Lung (tissue), 16 donors: ENCODE results near the gene LRRIQ4. TPM values are rescaled to one million over a fixed set of nuclear protein-coding genes. Genes with fewer than 3 reads are reported as not detected.

Experiments
- ATAC-seq: fragments of 200-7000 bp; cut with Tn5 transposase; one replicate; pipeline ENCODE4 v1.9.1; 2020; ENCODE audit warnings: moderate number of reproducible peaks; ENCODE audit not compliant: insufficient read depth, low FRiP score
- DNase-seq, 3 donors: peaks; one replicate each; pipeline ENCODE4 v3.0.0-alpha.2; 2013 to 2017
- H3K27ac ChIP-seq, 2 donors: one replicate each; pipeline ENCODE4 v1.5.1; 2013; ENCODE audit warnings: mild to moderate bottlenecking in 2 of 2, moderate library complexity in 2 of 2, control low read depth in 1 of 2, inconsistent platforms in 1 of 2, low read depth in 1 of 2, low read length in 1 of 2
- H3K27me3 ChIP-seq, 3 donors: one replicate each; pipeline ENCODE4 v1.5.1; 2013; ENCODE audit warnings: low read length in 2 of 3; ENCODE audit not compliant: control insufficient read depth in 3 of 3, insufficient read depth in 3 of 3
- H3K36me3 ChIP-seq, 4 donors: one replicate each; pipeline ENCODE4 v1.5.1; 2013; ENCODE audit warnings: low read length in 4 of 4, mild to moderate bottlenecking in 1 of 4, moderate library complexity in 1 of 4; ENCODE audit not compliant: control insufficient read depth in 4 of 4, insufficient read depth in 4 of 4
- H3K4me1 ChIP-seq, 5 donors: one replicate each; pipeline ENCODE4 v1.5.1; 2013; ENCODE audit warnings: low read length in 5 of 5, mild to moderate bottlenecking in 2 of 5, moderate library complexity in 1 of 5; ENCODE audit not compliant: control insufficient read depth in 5 of 5, insufficient read depth in 5 of 5
- H3K4me3 ChIP-seq: one replicate; pipeline ENCODE4 v1.5.1; 2013; ENCODE audit warnings: mild to moderate bottlenecking, control low read depth, moderate library complexity
- H3K9ac ChIP-seq, 2 donors: one replicate each; pipeline ENCODE4 v1.5.1; 2013; ENCODE audit warnings: low read length in 2 of 2, control low read depth in 1 of 2; ENCODE audit not compliant: insufficient read depth in 1 of 2
- H3K9me3 ChIP-seq, 4 donors: one replicate each; pipeline ENCODE4 v1.5.1; 2013; ENCODE audit warnings: low read length in 3 of 4, mild to moderate bottlenecking in 1 of 4, moderate library complexity in 1 of 4; ENCODE audit not compliant: control insufficient read depth in 4 of 4, insufficient read depth in 3 of 4
- WGBS, 2 donors: extraction: QIAGEN DNeasy Blood & Tissue Kit; methylation state at CpG; one replicate each; pipeline ENCODE4 v1.1.7; 2013; 5-methylcytosine and 5-hydroxymethylcytosine counted together
- long read RNA-seq, 5 donors: transcript quantifications; one replicate each; lab custom pipeline, GENCODE V29; 2026
- polyA plus RNA-seq, 2 donors: library from polyadenylated mRNA; stranded (reverse); fragments of 200-250 nt; gene quantifications; one replicate each; pipeline ENCODE4 v1.2.1, GENCODE V29; 2013
- total RNA-seq, 2 donors: library from RNA; depleted of rRNA in 1 of 2; stranded (reverse); fragments of >200 nt in 1 of 2; gene quantifications; one replicate each; pipeline ENCODE4 v1.2.1, GENCODE V29; 2014 to 2021
- TF ChIP-seq, protein P1 (sequence below): IDR thresholded peaks from 2 replicates; pipeline ENCODE4 v1.5.1; 2012; ENCODE audit warnings: mild to moderate bottlenecking; ENCODE audit errors: control extremely low read depth, extremely low read depth
- donor health status: control.
- donor health status: control.
- donor health status: Bipolar disorder and iron deficiency.
- donor health status: healthy.
- donor health status: DM: yes; HTN: yes; CAD: no.

The LRRIQ4 gene
- total RNA-seq (under 1 TPM in 1 of 2 donors, not detected in 1; 0.09 TPM), polyA plus RNA-seq (under 1 TPM in 1 of 2 donors, not detected in 1; 0.03 TPM)
- long read RNA-seq, donor 1, result 0 reads
- long read RNA-seq, donor 2, result 0 reads
- long read RNA-seq, donor 3, result 0 reads
- long read RNA-seq, donor 4, result 0 reads
- long read RNA-seq, donor 5, result 0 reads

DNA sequence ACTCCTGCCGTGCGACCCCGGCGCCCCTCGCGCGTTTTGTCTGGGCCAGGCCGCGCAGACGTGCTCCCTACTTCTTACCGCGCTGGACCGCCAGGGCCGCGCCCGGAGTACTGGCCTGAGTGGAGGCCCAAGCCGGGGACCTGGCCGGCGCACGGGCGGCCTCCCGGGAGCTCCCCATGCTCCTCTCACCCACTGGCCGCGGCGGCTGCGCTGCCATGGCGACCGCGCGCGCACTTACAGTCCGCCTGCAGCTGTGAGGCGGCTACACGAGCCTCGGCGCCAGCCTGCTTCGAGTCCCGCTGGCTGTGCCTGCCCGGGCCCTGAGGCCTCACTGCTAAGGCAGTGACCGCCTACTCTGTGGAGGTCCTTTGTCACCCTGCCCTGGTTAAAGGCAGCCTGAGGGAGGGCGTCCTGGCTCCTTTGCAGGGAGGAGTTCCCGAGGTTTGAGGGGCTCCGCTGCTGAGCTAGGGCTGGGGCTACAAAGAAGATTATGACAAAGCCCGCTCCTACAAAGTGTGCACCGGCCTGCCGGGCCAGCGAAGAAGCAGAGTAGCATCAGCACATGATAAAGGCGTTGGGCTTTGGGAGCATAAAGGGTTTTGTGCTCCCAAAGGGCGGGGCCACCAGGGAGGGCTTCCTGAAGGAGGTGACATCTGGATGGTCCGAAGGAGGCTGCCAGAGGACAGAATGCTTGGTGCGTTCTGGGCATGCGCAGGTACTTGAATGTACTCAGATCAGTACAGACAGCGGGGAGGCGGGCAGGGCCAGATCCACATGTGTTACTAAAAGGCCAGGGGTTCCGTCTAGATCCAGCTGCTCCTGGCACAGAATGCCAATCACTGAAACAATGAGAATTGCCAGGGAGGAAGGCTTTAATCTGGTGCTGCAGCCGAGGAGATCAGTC is at the start of gene LRRIQ4, which contains the start of gene LRRC34:
Gene LRRIQ4, plus strand, starts transcription at position 539 of the 904 bp plus-strand sequence. CDS start 9,052 bp downstream, outside the sequence.
Gene LRRC34, minus strand, starts transcription at position 573 of the 904 bp plus-strand sequence. Its CDS starts 356 bp downstream, at position 217.
- Histone ChIP-seq H3K4me3 (peak within 1 kb of the TSS; percentile 40), H3K36me3 (no peaks in the 10 kb centered on the region), H3K27me3 (no peaks in the 10 kb centered on the region), H3K9me3 (no peaks in the 10 kb centered on the region), H3K9ac (peak within 1 kb of the TSS; percentile 42 to 75), H3K4me1 (peaks cover 0 to 9% (median 5%) of the 10 kb centered on the region in 5 donors), H3K27ac (peak within 1 kb of the TSS; percentile 42 to 63)
- TF ChIP-seq, protein P1, sequence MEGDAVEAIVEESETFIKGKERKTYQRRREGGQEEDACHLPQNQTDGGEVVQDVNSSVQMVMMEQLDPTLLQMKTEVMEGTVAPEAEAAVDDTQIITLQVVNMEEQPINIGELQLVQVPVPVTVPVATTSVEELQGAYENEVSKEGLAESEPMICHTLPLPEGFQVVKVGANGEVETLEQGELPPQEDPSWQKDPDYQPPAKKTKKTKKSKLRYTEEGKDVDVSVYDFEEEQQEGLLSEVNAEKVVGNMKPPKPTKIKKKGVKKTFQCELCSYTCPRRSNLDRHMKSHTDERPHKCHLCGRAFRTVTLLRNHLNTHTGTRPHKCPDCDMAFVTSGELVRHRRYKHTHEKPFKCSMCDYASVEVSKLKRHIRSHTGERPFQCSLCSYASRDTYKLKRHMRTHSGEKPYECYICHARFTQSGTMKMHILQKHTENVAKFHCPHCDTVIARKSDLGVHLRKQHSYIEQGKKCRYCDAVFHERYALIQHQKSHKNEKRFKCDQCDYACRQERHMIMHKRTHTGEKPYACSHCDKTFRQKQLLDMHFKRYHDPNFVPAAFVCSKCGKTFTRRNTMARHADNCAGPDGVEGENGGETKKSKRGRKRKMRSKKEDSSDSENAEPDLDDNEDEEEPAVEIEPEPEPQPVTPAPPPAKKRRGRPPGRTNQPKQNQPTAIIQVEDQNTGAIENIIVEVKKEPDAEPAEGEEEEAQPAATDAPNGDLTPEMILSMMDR, result no peak
- DNase-seq, result peak; percentile 83 to 85 (median 85)
- WGBS, 2 donors, result 3 to 6% methylated on average over 48 to 56 of the region's 56 CpGs
- ATAC-seq, result peak; percentile 85

DNA sequence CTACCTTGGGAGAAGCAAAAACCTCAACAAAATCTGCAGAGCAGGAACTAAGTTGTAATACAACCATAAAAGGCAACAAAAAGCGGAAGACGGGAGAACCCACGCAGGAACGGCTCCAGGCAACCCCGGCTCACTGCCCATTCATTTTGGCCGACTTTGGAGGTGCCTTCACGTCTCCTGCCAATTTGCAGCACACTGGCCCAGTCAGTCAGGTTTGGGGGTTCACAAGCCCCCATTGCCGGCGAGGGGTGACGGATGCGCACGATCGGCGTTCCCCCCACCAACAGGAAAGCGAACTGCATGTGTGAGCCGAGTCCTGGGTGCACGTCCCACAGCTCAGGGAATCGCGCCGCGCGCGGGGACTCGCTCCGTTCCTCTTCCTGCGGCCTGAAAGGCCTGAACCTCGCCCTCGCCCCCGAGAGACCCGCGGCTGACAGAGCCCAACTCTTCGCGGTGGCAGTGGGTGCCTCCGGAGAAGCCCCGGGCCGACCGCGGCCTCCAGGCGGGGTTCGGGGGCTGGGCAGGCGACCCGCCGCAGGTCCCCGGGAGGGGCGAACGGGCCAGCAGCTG is 48.3 kb upstream of the LRRIQ4 start:
- DNase-seq (peak; percentile 60 to 72 (median 70)), ATAC-seq (peak; percentile 59)
- Histone ChIP-seq H3K27me3 (no peaks in the 10 kb centered on the region), H3K4me1 (peaks cover 0 to 4% (median 0%) of the 10 kb centered on the region in 5 donors), H3K4me3 (peak overlapping the region; percentile 79), H3K9me3 (peaks cover 0 to 3% (median 0%) of the 10 kb centered on the region in 4 donors), H3K9ac (peak overlapping the region; percentile 93 to 94), H3K36me3 (no peaks in the 10 kb centered on the region), H3K27ac (peak overlapping the region; percentile 98 to 100)
- whole genome bisulfite sequencing, 2 donors, result 0 to 1% methylated on average over 45 to 46 of the region's 46 CpGs
- TF ChIP-seq, protein P1, result no peak

DNA sequence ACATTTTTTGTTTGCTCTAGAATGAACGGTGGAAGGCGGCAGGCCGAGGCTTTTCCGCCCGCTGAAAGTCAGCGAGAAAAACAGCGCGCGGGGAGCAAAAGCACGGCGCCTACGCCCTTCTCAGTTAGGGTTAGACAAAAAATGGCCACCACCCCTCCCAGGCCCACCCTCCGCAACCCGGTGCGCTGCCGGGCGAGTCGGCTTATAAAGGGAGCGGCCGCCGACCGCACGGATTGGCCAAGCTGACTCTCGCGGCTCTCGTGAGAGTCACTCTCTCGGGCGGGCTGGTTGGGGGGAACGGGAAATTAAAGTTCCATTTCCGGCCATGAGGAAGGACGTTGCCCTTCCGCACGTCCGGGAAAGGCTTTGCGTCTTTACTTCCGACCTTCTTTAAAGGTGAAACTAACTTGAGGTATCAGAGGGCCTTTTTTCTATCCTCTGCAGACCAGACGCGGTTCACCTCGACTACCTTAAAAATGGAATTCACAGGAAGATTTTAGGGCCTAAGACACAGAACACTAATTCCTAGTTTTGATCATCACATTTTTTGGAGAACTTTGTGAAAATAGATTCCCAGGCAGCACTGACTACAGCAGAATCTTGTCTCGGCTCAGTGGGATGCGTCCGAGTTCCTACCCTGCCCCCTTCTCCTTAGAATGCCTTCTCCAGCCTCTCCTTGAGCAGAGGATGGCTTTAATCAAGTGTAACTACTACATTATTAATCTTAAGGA is 47.6 kb upstream of the LRRIQ4 start, which contains the start of gene TERC:
Gene TERC, minus strand, starts transcription at position 179 of the 731 bp plus-strand sequence.
- Histone ChIP-seq H3K27ac (peak within 1 kb of the TSS; percentile 98 to 100), H3K9me3 (peaks cover 0 to 3% (median 0%) of the 10 kb centered on the region in 4 donors), H3K36me3 (no peaks in the 10 kb centered on the region), H3K4me3 (peak within 1 kb of the TSS; percentile 79), H3K27me3 (no peaks in the 10 kb centered on the region), H3K4me1 (peaks cover 0 to 4% (median 0%) of the 10 kb centered on the region in 5 donors), H3K9ac (peak within 1 kb of the TSS; percentile 93 to 94)
- WGBS, 2 donors, result 8 to 9% methylated on average over 42 of the region's 42 CpGs
- ATAC-seq, result peak; percentile 90
- DNase-seq, result peak; percentile 95 to 97 (median 95)
- TF ChIP-seq, protein P1, result no peak
